ENCODE results near the gene ETV3. TPM values are rescaled to one million over a fixed set of nuclear protein-coding genes. Genes with fewer than 3 reads are reported as not detected.
A peak's percentile ranks its signal among the peaks of the same experiment; 100 is the strongest.

ETV3 gene
- total RNA-seq, 2 donors from 2014 or later, result 9.0 to 12.0 TPM

DNA sequence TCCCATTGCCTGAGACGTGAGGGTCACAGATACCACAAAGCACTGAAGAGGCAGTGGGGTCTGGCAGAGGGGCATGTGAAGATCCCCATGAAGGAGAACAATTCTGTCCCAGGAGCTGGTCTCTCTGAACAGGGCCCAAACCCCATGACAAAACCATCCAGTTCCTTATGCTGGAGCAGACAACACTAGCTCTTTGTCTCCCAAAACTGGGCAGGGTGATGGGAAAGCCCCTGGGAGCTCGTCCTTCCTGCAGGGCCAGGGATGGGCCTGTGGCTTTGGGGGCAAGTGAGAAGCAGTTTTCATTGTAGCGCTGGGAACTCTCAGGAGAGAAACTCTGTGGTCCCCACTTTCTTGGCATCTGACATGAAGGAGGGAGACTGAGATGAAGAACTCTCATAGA, 47.4 kb downstream of the ETV3 start:
- no peak overlapping the region for H3K4me3 ChIP-seq
- H3K4me1 ChIP-seq, result peaks cover 0 to 16% of the 10 kb centered on the region in 2 donors
- H3K9me3 ChIP-seq, result no peaks in the 10 kb centered on the region
- H3K36me3 ChIP-seq, result no peaks in the 10 kb centered on the region
- no peak for DNase-seq (ENCODE audit: low spot score)
- no peak overlapping the region for H3K27ac ChIP-seq
- TF ChIP-seq, protein P1, sequence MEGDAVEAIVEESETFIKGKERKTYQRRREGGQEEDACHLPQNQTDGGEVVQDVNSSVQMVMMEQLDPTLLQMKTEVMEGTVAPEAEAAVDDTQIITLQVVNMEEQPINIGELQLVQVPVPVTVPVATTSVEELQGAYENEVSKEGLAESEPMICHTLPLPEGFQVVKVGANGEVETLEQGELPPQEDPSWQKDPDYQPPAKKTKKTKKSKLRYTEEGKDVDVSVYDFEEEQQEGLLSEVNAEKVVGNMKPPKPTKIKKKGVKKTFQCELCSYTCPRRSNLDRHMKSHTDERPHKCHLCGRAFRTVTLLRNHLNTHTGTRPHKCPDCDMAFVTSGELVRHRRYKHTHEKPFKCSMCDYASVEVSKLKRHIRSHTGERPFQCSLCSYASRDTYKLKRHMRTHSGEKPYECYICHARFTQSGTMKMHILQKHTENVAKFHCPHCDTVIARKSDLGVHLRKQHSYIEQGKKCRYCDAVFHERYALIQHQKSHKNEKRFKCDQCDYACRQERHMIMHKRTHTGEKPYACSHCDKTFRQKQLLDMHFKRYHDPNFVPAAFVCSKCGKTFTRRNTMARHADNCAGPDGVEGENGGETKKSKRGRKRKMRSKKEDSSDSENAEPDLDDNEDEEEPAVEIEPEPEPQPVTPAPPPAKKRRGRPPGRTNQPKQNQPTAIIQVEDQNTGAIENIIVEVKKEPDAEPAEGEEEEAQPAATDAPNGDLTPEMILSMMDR (IDR thresholded peaks at IDR 0.05), result no peak
- no peaks in the 10 kb centered on the region for H3K27me3 ChIP-seq

DNA sequence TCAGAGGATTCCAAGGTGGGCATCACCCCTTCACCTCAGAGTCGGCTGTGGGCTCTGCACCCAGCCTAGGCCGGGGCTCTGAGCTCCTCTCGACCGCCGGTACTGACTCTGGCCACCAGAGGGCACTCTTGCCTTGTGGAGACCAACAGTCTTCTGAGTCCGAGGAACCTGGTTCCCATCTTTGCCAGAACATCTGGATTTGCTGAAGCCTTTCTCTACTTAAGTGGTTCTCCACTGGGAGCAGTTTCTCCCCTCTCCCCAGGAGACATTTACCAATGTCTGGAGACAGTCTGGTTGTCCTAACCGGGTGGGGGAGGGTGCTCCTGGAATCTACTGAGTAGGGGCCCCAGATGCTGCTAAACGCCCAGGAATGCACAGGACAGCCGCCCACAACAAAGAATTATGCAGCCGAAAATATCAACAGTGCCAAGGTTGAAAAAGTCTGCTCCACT, 48.0 kb downstream of the ETV3 start:
- peak; percentile 86 for DNase-seq (ENCODE audit: low spot score)
- TF ChIP-seq, protein P1 (IDR thresholded peaks at IDR 0.05), result peak; percentile 87 to 96

DNA sequence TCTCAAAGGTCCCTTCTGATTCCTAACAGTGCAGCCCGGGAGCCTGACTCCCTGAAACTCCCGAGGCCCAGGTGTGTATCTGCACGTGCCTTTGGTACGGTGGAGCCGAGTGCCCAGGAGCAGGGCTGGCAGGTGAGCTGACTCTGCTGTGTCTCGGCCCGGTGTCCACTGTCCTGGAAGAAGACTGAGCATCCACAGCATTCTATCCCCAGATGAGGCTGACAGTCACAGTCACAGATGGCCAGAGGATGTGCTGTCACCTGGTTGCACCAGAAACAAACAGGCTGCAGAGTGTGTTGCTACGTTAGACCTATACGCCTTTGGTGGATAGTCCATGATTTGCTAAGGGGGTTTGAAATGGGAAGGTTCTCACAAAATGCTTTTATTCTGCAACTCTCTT, 48.4 kb downstream of the ETV3 start:
- Histone ChIP-seq H3K36me3 (no peaks in the 10 kb centered on the region), H3K4me1 (peaks cover 0 to 16% of the 10 kb centered on the region in 2 donors)

More for the DNA sequence above, 48.0 kb downstream of the ETV3 start:
- H3K4me1 ChIP-seq, result peaks cover 0 to 16% of the 10 kb centered on the region in 2 donors
- H3K9me3 ChIP-seq, result no peaks in the 10 kb centered on the region
- H3K4me3 ChIP-seq, result no peak overlapping the region
- no peaks in the 10 kb centered on the region for H3K36me3 ChIP-seq
- H3K27me3 ChIP-seq, result no peaks in the 10 kb centered on the region
- H3K27ac ChIP-seq, result no peak overlapping the region

DNA sequence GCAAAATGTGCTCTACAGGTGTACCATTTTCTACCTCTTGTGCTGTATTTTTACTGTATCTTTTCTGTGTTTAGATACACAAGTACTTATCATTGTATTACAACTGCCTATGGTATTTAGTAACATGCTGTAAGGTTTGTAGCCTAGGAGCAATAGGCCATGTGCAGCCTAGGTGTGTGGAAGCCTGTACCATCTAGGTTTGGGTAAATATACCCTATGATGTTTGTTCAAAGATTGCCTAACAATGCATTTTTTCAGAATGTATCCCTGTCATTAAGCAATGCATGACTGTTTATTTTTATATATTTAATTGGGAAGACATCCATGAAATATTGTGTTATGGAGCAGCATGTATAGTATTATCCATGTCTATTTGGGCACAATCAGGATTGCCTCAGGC, 49.6 kb downstream of the ETV3 start:
- TF ChIP-seq, protein P1 (IDR thresholded peaks at IDR 0.05), result no peak
- no peak overlapping the region for H3K4me3 ChIP-seq
- peaks cover 0 to 16% of the 10 kb centered on the region in 2 donors for H3K4me1 ChIP-seq
- DNase-seq (ENCODE audit: low spot score), result no peak
- H3K36me3 ChIP-seq, result no peaks in the 10 kb centered on the region
- no peaks in the 10 kb centered on the region for H3K27me3 ChIP-seq
- no peaks in the 10 kb centered on the region for H3K9me3 ChIP-seq
- no peak overlapping the region for H3K27ac ChIP-seq

More for the DNA sequence above, 48.4 kb downstream of the ETV3 start:
- H3K27ac ChIP-seq, result no peak overlapping the region
- DNase-seq (ENCODE audit: low spot score), result no peak
- H3K27me3 ChIP-seq, result no peaks in the 10 kb centered on the region
- H3K9me3 ChIP-seq, result no peaks in the 10 kb centered on the region
- no peak overlapping the region for H3K4me3 ChIP-seq
- TF ChIP-seq, protein P1 (IDR thresholded peaks at IDR 0.05), result no peak

DNA sequence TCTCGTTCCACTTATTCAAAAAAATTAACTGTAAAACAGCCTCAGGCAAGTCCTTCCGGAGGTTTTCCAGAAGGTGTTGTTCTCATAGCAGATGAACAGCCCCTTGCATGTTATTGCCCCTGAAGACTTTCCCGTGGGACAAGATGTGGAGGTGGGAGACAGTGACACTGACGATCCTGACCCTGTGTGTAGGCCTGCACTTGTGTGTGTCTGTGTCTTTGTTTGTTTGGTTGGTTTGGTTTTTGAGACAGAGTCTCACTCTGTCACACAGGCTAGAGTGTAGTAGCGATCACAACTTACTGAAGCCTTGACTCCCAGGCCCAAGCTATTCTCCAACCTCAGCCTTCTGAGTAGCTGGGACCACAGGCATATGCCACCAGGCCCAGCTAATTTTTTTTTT, 51.2 kb downstream of the ETV3 start:
- Histone ChIP-seq H3K36me3 (no peaks in the 10 kb centered on the region), H3K27me3 (no peaks in the 10 kb centered on the region), H3K4me3 (no peak overlapping the region), H3K27ac (no peak overlapping the region), H3K9me3 (no peaks in the 10 kb centered on the region), H3K4me1 (peaks cover 0 to 6% of the 10 kb centered on the region in 2 donors)
- DNase-seq (ENCODE audit: low spot score), result peak; percentile 11
- TF ChIP-seq, protein P1 (IDR thresholded peaks at IDR 0.05), result no peak

DNA sequence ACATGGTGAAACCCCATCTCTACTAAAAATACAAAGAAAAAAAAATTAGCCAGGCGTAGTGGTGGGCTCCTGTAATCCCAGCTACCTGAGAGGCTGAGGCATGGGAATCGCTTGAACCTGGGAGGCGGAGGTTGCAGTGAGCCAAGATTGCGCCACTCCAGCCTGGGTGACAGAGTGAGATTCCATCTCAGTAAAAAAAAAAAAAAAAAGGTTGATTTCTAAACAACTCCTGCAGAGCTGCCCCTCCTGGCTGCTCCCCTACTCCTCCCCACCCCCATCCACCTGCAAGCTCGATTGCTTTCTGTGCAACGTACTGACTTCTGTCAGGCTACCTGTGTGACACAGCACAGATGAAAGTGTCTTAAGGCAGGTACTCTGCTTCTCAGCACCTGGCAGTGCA, 51.9 kb downstream of the ETV3 start:
- Histone ChIP-seq H3K4me1 (peaks cover 0 to 6% of the 10 kb centered on the region in 2 donors), H3K36me3 (no peaks in the 10 kb centered on the region), H3K27ac (no peak overlapping the region), H3K27me3 (no peaks in the 10 kb centered on the region), H3K9me3 (no peaks in the 10 kb centered on the region), H3K4me3 (no peak overlapping the region)
- no peak for DNase-seq (ENCODE audit: low spot score)
- TF ChIP-seq, protein P1 (IDR thresholded peaks at IDR 0.05), result no peak

Data from right atrium auricular region (tissue), 2 donors.